ENCODE measurements around the gene NCR1. TPM values are rescaled to one million over a fixed set of nuclear protein-coding genes. Genes with fewer than 3 reads are reported as not detected.
"Not testable (repeated sequence)": the region's sequence is repeated elsewhere in the genome, so short reads cannot be mapped to it uniquely, and the experiment has no call there.

NCR1 gene
- not detected in 2 replicates for total RNA-seq

GRCh38 chr19:54905803-54906511 is at the start of gene NCR1:
NCR1 (plus strand) TSS chr19:54906148; CDS start chr19:54906188, 40 bp downstream.
- DNase-seq (ENCODE audit: extremely low read depth, low read depth, low spot score) = no peak

- DNase-seq (ENCODE audit: extremely low read depth, low read depth, low spot score) = not testable (repeated sequence)
These were observed 47.5 kb upstream of the NCR1 start for GRCh38 chr19:54858476-54858875.

- not testable (repeated sequence) for DNase-seq (ENCODE audit: extremely low read depth, low read depth, low spot score)
These were observed 46.5 kb upstream of the NCR1 start for GRCh38 chr19:54859421-54859820.

GRCh38 chr19:54863459-54863858 is 42.5 kb upstream of the NCR1 start:
- not testable (repeated sequence) for DNase-seq (ENCODE audit: extremely low read depth, low read depth, low spot score)

GRCh38 chr19:54871696-54872095 is 34.3 kb upstream of the NCR1 start:
- DNase-seq (ENCODE audit: extremely low read depth, low read depth, low spot score) = no peak

- no peak for DNase-seq (ENCODE audit: extremely low read depth, low read depth, low spot score)
These were observed 32.0 kb upstream of the NCR1 start, which contains the start of gene FCAR for GRCh38 chr19:54873990-54874389. FCAR (plus strand) TSS chr19:54874235; CDS start chr19:54874290, 55 bp downstream.

- DNase-seq (ENCODE audit: extremely low read depth, low read depth, low spot score) = no peak
These were observed 30.4 kb upstream of the NCR1 start for GRCh38 chr19:54875506-54875905.

GRCh38 chr19:54877471-54877870 is 28.5 kb upstream of the NCR1 start:
- DNase-seq (ENCODE audit: extremely low read depth, low read depth, low spot score) = no peak

- no peak for DNase-seq (ENCODE audit: extremely low read depth, low read depth, low spot score)
These were observed 24.1 kb upstream of the NCR1 start for GRCh38 chr19:54881884-54882283.

- DNase-seq (ENCODE audit: extremely low read depth, low read depth, low spot score) = no peak
These were observed 23.2 kb upstream of the NCR1 start for GRCh38 chr19:54882758-54883157.

GRCh38 chr19:54883228-54883627 is 22.7 kb upstream of the NCR1 start:
- DNase-seq (ENCODE audit: extremely low read depth, low read depth, low spot score) = no peak

- no peak for DNase-seq (ENCODE audit: extremely low read depth, low read depth, low spot score)
These were observed 17.7 kb upstream of the NCR1 start for GRCh38 chr19:54888239-54888638.

- no peak for DNase-seq (ENCODE audit: extremely low read depth, low read depth, low spot score)
These were observed 16.4 kb upstream of the NCR1 start for GRCh38 chr19:54889566-54889965.

- DNase-seq (ENCODE audit: extremely low read depth, low read depth, low spot score) = no peak
These were observed 12.5 kb upstream of the NCR1 start for GRCh38 chr19:54893406-54893805.

- DNase-seq (ENCODE audit: extremely low read depth, low read depth, low spot score) = not testable (repeated sequence)
These were observed 11.8 kb upstream of the NCR1 start for GRCh38 chr19:54894106-54894505.

GRCh38 chr19:54896036-54896435 is 9.9 kb upstream of the NCR1 start:
- DNase-seq (ENCODE audit: extremely low read depth, low read depth, low spot score) = no peak

GRCh38 chr19:54898685-54899084 is 7.3 kb upstream of the NCR1 start:
- not testable (repeated sequence) for DNase-seq (ENCODE audit: extremely low read depth, low read depth, low spot score)

- not testable (repeated sequence) for DNase-seq (ENCODE audit: extremely low read depth, low read depth, low spot score)
These were observed 6.3 kb upstream of the NCR1 start for GRCh38 chr19:54899646-54900045.

GRCh38 chr19:54901153-54901552 is 4.8 kb upstream of the NCR1 start:
- not testable (repeated sequence) for DNase-seq (ENCODE audit: extremely low read depth, low read depth, low spot score)

GRCh38 chr19:54902061-54902460 is 3.9 kb upstream of the NCR1 start:
- no peak for DNase-seq (ENCODE audit: extremely low read depth, low read depth, low spot score)

- DNase-seq (ENCODE audit: extremely low read depth, low read depth, low spot score) = no peak
These were observed 2.6 kb upstream of the NCR1 start for GRCh38 chr19:54903303-54903702.

GRCh38 chr19:54904261-54904660 is 1.7 kb upstream of the NCR1 start:
- DNase-seq (ENCODE audit: extremely low read depth, low read depth, low spot score) = not testable (repeated sequence)

- no peak for DNase-seq (ENCODE audit: extremely low read depth, low read depth, low spot score)
These were observed 536 bp upstream of the NCR1 start for GRCh38 chr19:54905421-54905802.
